ENCODE results near the gene ABLIM2.

The ABLIM2 gene

GRCh38 chr4:8158710-8159536, at the start of gene ABLIM2:
TSS of gene ABLIM2 (minus strand) at chr4:8158813. CDS start at chr4:8158689, 124 bp downstream.
- peak; percentile 93 for DNase-seq

GRCh38 chr4:8207314-8207713, 48.7 kb upstream of the ABLIM2 start:
- DNase-seq: no peak

GRCh38 chr4:8205749-8206611, 47.4 kb upstream of the ABLIM2 start:
- DNase-seq: peak; percentile 70

- no peak for DNase-seq
Measured at GRCh38 chr4:8205241-8205707, 46.7 kb upstream of the ABLIM2 start.

GRCh38 chr4:8204576-8205227, 46.1 kb upstream of the ABLIM2 start:
- DNase-seq: no peak

- DNase-seq: no peak
Measured at GRCh38 chr4:8203817-8204216, 45.2 kb upstream of the ABLIM2 start.

- no peak for DNase-seq
Measured at GRCh38 chr4:8203052-8203401, 44.4 kb upstream of the ABLIM2 start.

GRCh38 chr4:8202108-8203051, 43.8 kb upstream of the ABLIM2 start:
- no peak for DNase-seq

- DNase-seq: no peak
Measured at GRCh38 chr4:8201321-8201781, 42.7 kb upstream of the ABLIM2 start.

- DNase-seq: no peak
Measured at GRCh38 chr4:8200302-8200975, 41.8 kb upstream of the ABLIM2 start.

GRCh38 chr4:8199594-8200301, 41.1 kb upstream of the ABLIM2 start:
- DNase-seq: no peak

- peak; percentile 81 for DNase-seq
Measured at GRCh38 chr4:8198906-8199593, 40.4 kb upstream of the ABLIM2 start, which contains the start of gene SH3TC1. TSS of gene SH3TC1 (plus strand) at chr4:8199290. CDS start at chr4:8205195, 5,905 bp downstream.

GRCh38 chr4:8198206-8198905, 39.7 kb upstream of the ABLIM2 start:
- no peak for DNase-seq

- no peak for DNase-seq
Measured at GRCh38 chr4:8197521-8197920, 38.9 kb upstream of the ABLIM2 start.

GRCh38 chr4:8195841-8196458, 37.3 kb upstream of the ABLIM2 start:
- no peak for DNase-seq

GRCh38 chr4:8195431-8195830, 36.8 kb upstream of the ABLIM2 start:
- no peak for DNase-seq

GRCh38 chr4:8194306-8195242, 36.0 kb upstream of the ABLIM2 start:
- DNase-seq: no peak
